GM19239 (cell line): ENCODE results near the gene PLCXD3.

Experiments used
- DNase-seq: peaks from one replicate; pipeline ENCODE4 v3.0.0; 2011; ENCODE audit warnings: low spot score; ENCODE audit not compliant: insufficient read length
- FAIRE-seq: peaks from 2 replicates; lab custom pipeline; 2011; peaks lifted over from hg19 to GRCh38; lab: Jason Lieb, UNC

The PLCXD3 gene

GRCh38 chr5:41306005-41306404 is 204.4 kb downstream of the PLCXD3 start:
- FAIRE-seq: no peak
- no peak for DNase-seq

GRCh38 chr5:41305056-41305455 is 205.3 kb downstream of the PLCXD3 start:
- DNase-seq (no peak), FAIRE-seq (no peak)

- FAIRE-seq: no peak
Measured at GRCh38 chr5:41296066-41296465, 214.3 kb downstream of the PLCXD3 start.

GRCh38 chr5:41291323-41291722 is 219.1 kb downstream of the PLCXD3 start:
- DNase-seq: no peak

More at GRCh38 chr5:41296066-41296465, 214.3 kb downstream of the PLCXD3 start:
- no peak for DNase-seq

GRCh38 chr5:41290810-41291209 is 219.6 kb downstream of the PLCXD3 start:
- no peak for DNase-seq
- no peak for FAIRE-seq

More at GRCh38 chr5:41291323-41291722, 219.1 kb downstream of the PLCXD3 start:
- no peak for FAIRE-seq

GRCh38 chr5:41289970-41290464 is 220.4 kb downstream of the PLCXD3 start:
- no peak for FAIRE-seq
- no peak for DNase-seq

GRCh38 chr5:41286696-41287095 is 223.7 kb downstream of the PLCXD3 start:
- FAIRE-seq (no peak), DNase-seq (no peak)

- DNase-seq: no peak
- no peak for FAIRE-seq
Measured at GRCh38 chr5:41286165-41286564, 224.2 kb downstream of the PLCXD3 start.

- no peak for FAIRE-seq
- no peak for DNase-seq
Measured at GRCh38 chr5:41284938-41285337, 225.5 kb downstream of the PLCXD3 start.

GRCh38 chr5:41281215-41281810 is 229.1 kb downstream of the PLCXD3 start:
- peak; percentile 49 for FAIRE-seq
- no peak for DNase-seq

GRCh38 chr5:41279040-41279439 is 231.4 kb downstream of the PLCXD3 start:
- DNase-seq (no peak), FAIRE-seq (no peak)

GRCh38 chr5:41277476-41278245 is 232.7 kb downstream of the PLCXD3 start:
- peak; percentile 44 for FAIRE-seq
- DNase-seq: no peak

GRCh38 chr5:41275813-41276512 is 234.4 kb downstream of the PLCXD3 start:
- FAIRE-seq (no peak), DNase-seq (no peak)

- DNase-seq (no peak), FAIRE-seq (peak; percentile 80)
Measured at GRCh38 chr5:41270423-41271251, 239.8 kb downstream of the PLCXD3 start.

- DNase-seq (no peak), FAIRE-seq (no peak)
Measured at GRCh38 chr5:41268894-41269293, 241.5 kb downstream of the PLCXD3 start.

GRCh38 chr5:41266377-41266776 is 244.0 kb downstream of the PLCXD3 start:
- FAIRE-seq (no peak), DNase-seq (no peak)

- DNase-seq: no peak
- no peak for FAIRE-seq
Measured at GRCh38 chr5:41264019-41264418, 246.4 kb downstream of the PLCXD3 start.

- DNase-seq: no peak
- FAIRE-seq: no peak
Measured at GRCh38 chr5:41263335-41263734, 247.1 kb downstream of the PLCXD3 start.
